ENCODE data around the gene MDM4. TPM values are rescaled to one million over a fixed set of nuclear protein-coding genes. Genes with fewer than 3 reads are reported as not detected.

Gene MDM4
- total RNA-seq, 1 experiment from 2014 or later: 42.1 TPM

- TF ChIP-seq POLR2AphosphoS5 (IDR thresholded peaks at IDR 0.05; ENCODE audit: low read depth, low read length): no peak
- no peak for TF ChIP-seq SIN3A (IDR thresholded peaks at IDR 0.05; ENCODE audit: borderline replicate concordance, insufficient read depth, low read depth, low read length)
- no peak for TF ChIP-seq REST (IDR thresholded peaks at IDR 0.05; ENCODE audit: insufficient read depth in 1 of 2, low read depth in 2 of 2, low read length in 1 of 2)
- no peak for TF ChIP-seq TCF7L2 (IDR thresholded peaks at IDR 0.05; ENCODE audit: low read depth, low read length)
- TF ChIP-seq CTCF (IDR thresholded peaks at IDR 0.05): no peak
- POLR2A ChIA-PET: no interaction called here
- Histone ChIP-seq H3K4me3 (ENCODE audit: low read depth in 2 of 2, low read length in 2 of 2) (no peak overlapping the region), H3K4me1 (ENCODE audit: control insufficient read depth, insufficient read depth, low read length) (no peaks in the 10 kb centered on the region; the same call in 1 of the 2 replicates), H3K36me3 (ENCODE audit: control insufficient read depth, insufficient read depth, low read length) (peaks cover 27% of the 10 kb centered on the region), H3K27ac (ENCODE audit: low read length) (no peak overlapping the region), H3K27me3 (ENCODE audit: control insufficient read depth, insufficient read depth, low read length) (no peaks in the 10 kb centered on the region), H3K9me3 (ENCODE audit: control insufficient read depth, insufficient read depth, low read depth, low read length) (no peaks in the 10 kb centered on the region)
- ATAC-seq (no peak), DNase-seq (ENCODE audit: low read depth, low spot score) (no peak)
- intact Hi-C loops (cut with micrococcal nuclease; ENCODE audit: unreplicated experiment): no loop called here
- CTCF ChIA-PET: interaction anchor here (0.6 kb wide), 1 partner anchor 393 kb away, joined by 3 read pairs; no protein-coding TSS in a partner anchor
- in situ Hi-C loops (cut with HindIII; ENCODE audit: low pct_unique_long_range_greater_than_20kb, low sequenced_read_pairs): no loop called here
- BruUV-seq (replicated peaks): no TSS peak
These were observed 33.1 kb downstream of the MDM4 start for GRCh38 chr1:204549313-204549712.

GRCh38 chr1:204550926-204551325 is 34.7 kb downstream of the MDM4 start:
- DNase-seq (ENCODE audit: low read depth, low spot score) (no peak), ATAC-seq (no peak)
- peaks cover 21% of the 10 kb centered on the region for H3K36me3 ChIP-seq (ENCODE audit: control insufficient read depth, insufficient read depth, low read length)
- H3K4me1 ChIP-seq (ENCODE audit: control insufficient read depth, insufficient read depth, low read length): no peaks in the 10 kb centered on the region; the same call in 1 of the 2 replicates
- intact Hi-C loops (cut with micrococcal nuclease; ENCODE audit: unreplicated experiment): no loop called here
- CTCF ChIA-PET: no interaction called here
- H3K4me3 ChIP-seq (ENCODE audit: low read depth in 2 of 2, low read length in 2 of 2): no peak overlapping the region
- no peaks in the 10 kb centered on the region for H3K27me3 ChIP-seq (ENCODE audit: control insufficient read depth, insufficient read depth, low read length)
- H3K9me3 ChIP-seq (ENCODE audit: control insufficient read depth, insufficient read depth, low read depth, low read length): no peaks in the 10 kb centered on the region
- H3K27ac ChIP-seq (ENCODE audit: low read length): no peak overlapping the region
- no TSS peak for BruUV-seq (replicated peaks)
- TF ChIP-seq SIN3A (IDR thresholded peaks at IDR 0.05; ENCODE audit: borderline replicate concordance, insufficient read depth, low read depth, low read length) (no peak), TCF7L2 (IDR thresholded peaks at IDR 0.05; ENCODE audit: low read depth, low read length) (no peak)
- POLR2A ChIA-PET: no interaction called here
- in situ Hi-C loops (cut with HindIII; ENCODE audit: low pct_unique_long_range_greater_than_20kb, low sequenced_read_pairs): no loop called here

- DNase-seq (ENCODE audit: low read depth, low spot score) (no peak), ATAC-seq (no peak)
- no peak for TF ChIP-seq POLR2AphosphoS5 (IDR thresholded peaks at IDR 0.05; ENCODE audit: low read depth, low read length)
- ChIA-PET POLR2A (interaction anchor here (0.7 kb wide), 1 partner anchor 41 kb away, joined by 7 read pairs; no protein-coding TSS in a partner anchor), CTCF (no interaction called here)
- in situ Hi-C loops (cut with HindIII; ENCODE audit: low pct_unique_long_range_greater_than_20kb, low sequenced_read_pairs) (no loop called here), intact Hi-C loops (cut with micrococcal nuclease; ENCODE audit: unreplicated experiment) (no loop called here)
- Histone ChIP-seq H3K27ac (ENCODE audit: low read length) (no peak overlapping the region), H3K4me3 (ENCODE audit: low read depth in 2 of 2, low read length in 2 of 2) (no peak overlapping the region), H3K4me1 (ENCODE audit: control insufficient read depth, insufficient read depth, low read length) (no peaks in the 10 kb centered on the region; the same call in 1 of the 2 replicates), H3K9me3 (ENCODE audit: control insufficient read depth, insufficient read depth, low read depth, low read length) (no peaks in the 10 kb centered on the region), H3K27me3 (ENCODE audit: control insufficient read depth, insufficient read depth, low read length) (no peaks in the 10 kb centered on the region), H3K36me3 (ENCODE audit: control insufficient read depth, insufficient read depth, low read length) (no peaks in the 10 kb centered on the region)
- no TSS peak for BruUV-seq (replicated peaks)
These were observed 40.3 kb downstream of the MDM4 start for GRCh38 chr1:204556458-204557052.
